ENCODE results near the gene GXYLT2.
"Not testable (repeated sequence)": the region's sequence is repeated elsewhere in the genome, so short reads cannot be mapped to it uniquely, and the experiment has no call there.

Gene GXYLT2

GRCh38 chr3:72996121-72996472, 108.3 kb downstream of the GXYLT2 start:
- peak overlapping the region; percentile 98 for H3K4me3 ChIP-seq (ENCODE audit: low read depth, low read length)
- TF ChIP-seq CTCF (IDR thresholded peaks at IDR 0.05; ENCODE audit: insufficient read depth, low read depth, low read length, missing control alignments) = no peak
- no peak for DNase-seq (ENCODE audit: low read depth)

- peak; percentile 95 for DNase-seq (ENCODE audit: low read depth)
- peak within 1 kb of the TSS; percentile 98 for H3K4me3 ChIP-seq (ENCODE audit: low read depth, low read length)
- TF ChIP-seq CTCF (IDR thresholded peaks at IDR 0.05; ENCODE audit: insufficient read depth, low read depth, low read length, missing control alignments) = no peak
Observed at GRCh38 chr3:72996473-72997333, 108.9 kb downstream of the GXYLT2 start, which contains the start of gene PPP4R2. PPP4R2 (plus strand) TSS chr3:72996811; CDS start chr3:72997038, 227 bp downstream.

- peak overlapping the region; percentile 98 for H3K4me3 ChIP-seq (ENCODE audit: low read depth, low read length)
- DNase-seq (ENCODE audit: low read depth) = peak; percentile 66
- peak; percentile 32 for TF ChIP-seq CTCF (IDR thresholded peaks at IDR 0.05; ENCODE audit: insufficient read depth, low read depth, low read length, missing control alignments)
Observed at GRCh38 chr3:72997421-72997961, 109.6 kb downstream of the GXYLT2 start.

- no peak for TF ChIP-seq CTCF (IDR thresholded peaks at IDR 0.05; ENCODE audit: insufficient read depth, low read depth, low read length, missing control alignments)
- H3K4me3 ChIP-seq (ENCODE audit: low read depth, low read length) = peak overlapping the region; percentile 98
- DNase-seq (ENCODE audit: low read depth) = no peak
Observed at GRCh38 chr3:72998466-72998865, 110.6 kb downstream of the GXYLT2 start.

- DNase-seq (ENCODE audit: low read depth) = no peak
- no peak for TF ChIP-seq CTCF (IDR thresholded peaks at IDR 0.05; ENCODE audit: insufficient read depth, low read depth, low read length, missing control alignments)
- H3K4me3 ChIP-seq (ENCODE audit: low read depth, low read length) = peak overlapping the region; percentile 98
Observed at GRCh38 chr3:72999951-73000350, 112.1 kb downstream of the GXYLT2 start.

- DNase-seq (ENCODE audit: low read depth); H3K4me3 ChIP-seq (ENCODE audit: low read depth, low read length): not testable (repeated sequence)
Observed at GRCh38 chr3:73003050-73003449, 115.2 kb downstream of the GXYLT2 start.

GRCh38 chr3:73004316-73004715, 116.5 kb downstream of the GXYLT2 start:
- DNase-seq (ENCODE audit: low read depth) = no peak
- no peak overlapping the region for H3K4me3 ChIP-seq (ENCODE audit: low read depth, low read length)
- TF ChIP-seq CTCF (IDR thresholded peaks at IDR 0.05; ENCODE audit: insufficient read depth, low read depth, low read length, missing control alignments) = no peak
